ENCODE data around the gene NAT16.
A peak's percentile ranks its signal among the peaks of the same experiment; 100 is the strongest.
"Not testable (repeated sequence)": the region's sequence is repeated elsewhere in the genome, so short reads cannot be mapped to it uniquely, and the experiment has no call there.

The NAT16 gene

DNA sequence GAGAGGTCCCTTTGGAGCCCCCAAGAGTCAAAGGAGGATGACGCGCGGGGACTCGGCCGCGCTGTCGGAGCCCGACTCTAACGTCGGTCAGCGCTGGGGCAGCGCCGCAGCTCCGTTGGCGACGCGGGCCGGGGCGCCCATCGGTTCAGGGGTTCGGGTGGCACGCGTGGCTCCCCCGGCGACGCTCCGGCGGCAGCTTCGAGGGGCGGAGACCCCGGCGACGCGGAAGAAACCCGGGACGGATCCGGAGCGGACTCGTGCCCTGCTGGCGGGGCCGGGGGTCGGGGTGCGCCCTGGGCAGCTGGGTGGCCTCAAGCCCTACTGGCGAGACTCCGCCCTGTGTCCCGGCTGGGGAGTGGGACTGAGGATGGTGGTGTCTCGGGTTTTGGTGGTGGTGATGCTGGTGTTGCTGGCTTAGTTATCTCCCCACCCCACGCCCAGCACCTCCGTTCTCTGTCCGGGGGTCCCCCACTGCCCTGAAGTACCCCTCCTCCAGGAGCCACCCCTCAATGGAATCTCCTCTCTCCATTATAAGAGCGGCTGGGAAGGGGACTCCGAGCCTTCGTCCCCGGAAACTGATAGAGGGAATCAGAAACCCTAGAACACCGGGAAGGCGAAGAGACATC, at the start of gene NAT16:
Gene NAT16 (minus strand): TSS at position 164 of the 626 bp plus-strand sequence. CDS start 5,486 bp downstream, outside the sequence.
- no peak for DNase-seq (ENCODE audit: low read depth in 4 of 4, low spot score in 1 of 4)

DNA sequence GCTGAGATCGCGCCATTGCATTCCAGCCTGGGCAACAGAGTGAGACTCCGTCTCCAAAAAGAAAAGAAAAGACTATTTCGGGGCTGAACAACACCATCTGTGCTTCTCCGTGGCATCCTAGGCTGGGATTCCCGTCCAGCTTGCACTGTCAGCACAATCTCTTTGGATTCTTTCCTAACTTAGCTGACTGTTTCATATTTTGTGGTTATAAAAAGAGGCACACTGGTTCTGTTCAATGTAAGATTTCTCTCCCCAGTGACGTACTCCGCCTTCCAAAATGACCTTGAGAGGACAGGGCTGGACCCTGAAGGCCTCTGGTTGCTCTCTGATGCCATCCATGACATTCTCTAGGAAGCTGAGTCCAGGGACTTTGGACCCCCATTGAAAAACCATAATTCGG, 46.6 kb upstream of the NAT16 start:
- DNase-seq (ENCODE audit: low read depth in 4 of 4, low spot score in 1 of 4): no peak

DNA sequence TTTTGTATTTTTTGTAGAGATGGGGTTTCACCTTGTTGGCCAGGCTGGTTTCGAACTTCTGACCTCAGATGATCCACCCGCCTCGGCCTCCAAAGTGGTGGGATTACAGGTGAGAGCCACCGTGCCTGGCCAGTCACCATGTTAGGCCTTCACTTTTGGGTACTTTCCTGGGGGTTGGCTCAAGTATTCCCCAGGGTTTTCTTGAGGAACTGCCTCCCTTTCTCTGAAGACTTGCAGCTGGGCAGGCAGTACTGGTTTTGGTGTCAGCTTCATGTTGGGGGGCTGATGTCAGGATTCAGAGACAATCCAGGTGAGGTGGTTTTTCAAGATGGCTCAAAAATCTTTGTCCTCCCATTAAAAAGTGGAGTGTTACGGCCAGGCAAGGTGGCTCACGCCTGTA, 45.6 kb upstream of the NAT16 start:
- no peak for DNase-seq (ENCODE audit: low read depth in 4 of 4, low spot score in 1 of 4)

DNA sequence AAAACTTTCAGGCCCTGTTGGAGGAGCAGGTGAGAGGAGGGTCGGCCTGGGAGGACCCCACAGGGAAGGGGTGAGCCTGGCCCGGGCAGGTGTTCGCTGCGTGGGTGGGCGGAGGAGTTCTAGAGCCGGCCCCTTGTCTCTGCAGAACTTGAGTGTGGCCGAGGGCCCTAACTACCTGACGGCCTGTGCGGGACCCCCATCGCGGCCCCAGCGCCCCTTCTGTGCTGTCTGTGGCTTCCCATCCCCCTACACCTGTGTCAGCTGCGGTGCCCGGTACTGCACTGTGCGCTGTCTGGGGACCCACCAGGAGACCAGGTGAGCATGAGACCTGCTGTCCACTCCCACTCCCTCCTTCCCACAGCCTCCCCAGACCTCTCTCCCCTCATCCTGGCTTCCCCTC, 43.4 kb upstream of the NAT16 start:
- no peak for DNase-seq (ENCODE audit: low read depth in 4 of 4, low spot score in 1 of 4)

DNA sequence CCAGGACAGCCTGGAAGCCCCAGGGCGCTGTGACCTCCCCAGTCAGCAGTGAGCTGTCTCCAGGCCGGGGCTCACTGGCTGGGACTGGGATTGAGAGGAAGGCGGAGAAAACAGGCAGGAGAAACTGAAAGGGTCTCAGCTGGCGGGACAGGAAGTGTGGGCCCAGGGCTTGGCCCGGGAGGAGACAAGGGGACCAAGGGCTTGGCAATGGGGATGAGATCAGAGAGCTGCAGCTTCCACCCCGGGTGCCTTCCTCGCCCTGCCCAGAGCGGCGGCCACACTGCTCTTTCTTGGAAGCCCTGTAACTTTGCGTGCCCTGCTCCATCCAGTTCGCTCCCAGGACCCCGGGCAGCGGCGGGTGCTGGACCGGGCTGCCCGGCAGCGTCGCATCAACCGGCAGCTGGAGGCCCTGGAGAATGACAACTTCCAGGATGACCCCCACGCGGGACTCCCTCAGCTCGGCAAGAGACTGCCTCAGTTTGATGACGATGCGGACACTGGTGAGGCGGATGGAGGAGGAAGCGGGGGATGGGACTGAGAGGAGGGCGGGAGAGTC, 42.3 kb upstream of the NAT16 start:
- DNase-seq (ENCODE audit: low read depth in 4 of 4, low spot score in 1 of 4): no peak

DNA sequence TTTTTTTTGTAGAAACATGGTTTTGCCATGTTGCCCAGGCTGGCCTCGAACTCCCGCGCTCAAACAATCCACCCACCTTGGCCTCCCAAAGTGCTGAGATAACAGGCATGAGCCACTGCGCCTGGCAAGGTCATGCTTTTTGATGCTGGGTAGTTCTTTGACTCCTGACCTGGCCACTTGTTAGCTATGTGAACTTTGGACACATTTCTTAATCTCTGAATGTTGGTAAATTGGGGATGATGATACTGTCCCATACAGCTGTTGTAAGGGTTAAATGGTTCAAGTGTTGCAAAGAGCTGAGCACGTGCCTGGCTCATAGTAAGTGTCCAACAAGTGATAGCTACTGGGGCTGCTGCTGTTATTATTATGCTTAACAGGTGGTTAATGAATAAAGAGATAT, 40.2 kb upstream of the NAT16 start:
- no peak for DNase-seq (ENCODE audit: low read depth in 4 of 4, low spot score in 1 of 4)

DNA sequence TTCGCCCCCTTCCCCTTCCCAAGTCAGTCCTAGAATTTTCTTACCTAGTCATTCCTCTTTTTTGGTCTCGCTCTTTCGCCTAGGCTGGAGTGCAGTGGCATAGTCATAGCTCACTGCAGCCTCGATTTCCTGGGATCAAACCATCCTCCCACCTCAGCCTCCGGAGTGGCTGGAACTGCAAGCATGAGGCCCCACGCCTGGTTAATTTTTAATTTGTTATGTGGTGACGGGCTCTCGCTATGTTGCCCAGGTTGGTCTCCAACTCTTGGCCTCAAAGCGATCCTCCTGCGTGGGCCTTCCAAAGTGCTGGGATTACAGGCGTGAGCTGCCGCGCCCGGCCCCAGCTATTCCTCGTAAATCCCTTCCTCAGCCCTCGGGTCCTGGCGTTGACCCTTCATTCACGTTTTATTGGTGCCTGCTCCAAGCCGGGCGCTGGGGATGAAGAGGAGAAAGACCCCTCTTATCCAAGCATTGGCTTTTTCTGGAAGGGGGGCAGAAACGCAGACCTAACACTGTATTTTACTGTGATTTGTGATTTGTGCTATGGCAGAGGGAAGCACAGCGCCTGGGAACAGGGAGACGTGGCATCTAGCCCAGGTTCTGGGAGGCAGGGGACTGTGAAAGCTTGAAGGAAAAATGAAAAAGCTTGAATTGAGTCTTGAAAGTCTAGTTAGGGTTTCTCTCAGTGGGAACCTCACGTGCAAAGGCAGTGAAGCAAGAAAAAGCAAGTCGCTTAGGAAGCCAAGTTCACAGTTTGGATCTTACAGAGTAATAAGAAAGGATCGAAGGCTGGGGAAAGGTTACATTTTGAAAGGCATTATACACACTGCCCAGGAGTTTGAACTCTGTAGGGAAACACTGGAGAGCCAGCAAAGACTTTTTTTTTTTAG, 38.4 kb upstream of the NAT16 start:
- DNase-seq (ENCODE audit: low read depth in 4 of 4, low spot score in 1 of 4): no peak

DNA sequence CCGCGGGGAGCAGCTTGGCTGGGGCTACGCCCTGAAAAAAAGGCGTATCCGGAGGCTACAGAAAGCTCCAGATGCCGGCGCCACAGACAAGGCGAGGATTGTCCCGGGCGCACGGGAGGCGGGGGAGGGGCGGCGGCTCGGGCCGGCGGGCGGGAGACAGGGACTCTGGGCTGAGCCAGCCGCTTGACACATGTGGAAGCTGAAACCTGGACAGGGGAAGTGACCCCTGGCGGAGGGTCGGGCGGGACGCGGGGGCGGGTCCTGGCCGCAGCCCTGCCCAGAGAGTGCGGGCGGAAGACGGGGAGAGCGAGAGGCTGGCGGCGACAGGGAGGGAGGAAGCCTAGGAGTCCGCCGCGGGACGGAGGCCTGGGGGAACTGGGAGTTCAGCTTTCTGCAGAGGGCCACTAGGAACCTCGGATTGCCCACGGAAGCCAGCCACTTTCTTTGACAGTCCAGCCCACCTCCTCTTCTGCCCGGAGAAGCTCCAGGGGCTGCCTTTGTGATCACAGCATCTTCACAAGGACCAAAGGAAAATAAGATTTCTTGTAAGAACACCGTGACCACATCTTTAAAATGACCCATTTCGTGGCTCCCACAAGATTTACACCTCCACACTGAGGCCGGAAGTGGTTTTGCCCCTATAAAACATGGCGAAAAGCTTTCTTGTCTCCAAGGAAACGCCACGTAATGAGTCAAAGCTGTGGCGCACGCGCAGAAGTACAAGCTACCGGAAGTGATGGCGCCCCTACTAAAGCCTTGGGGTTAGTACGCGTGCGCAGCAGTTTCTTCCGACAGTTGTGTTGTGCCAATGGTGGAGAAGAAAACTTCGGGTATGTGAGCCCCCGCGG, 37.5 kb upstream of the NAT16 start, which contains the start of the genes PLOD3 and ZNHIT1:
Gene PLOD3 (minus strand): TSS at position 194 of the 848 bp plus-strand sequence. CDS start 307 bp downstream, outside the sequence.
Gene ZNHIT1 (plus strand): TSS at position 778 of the 848 bp plus-strand sequence. CDS start 31 bp downstream, at position 809.
- peak; percentile 88 to 96 (median 92) for DNase-seq (ENCODE audit: low read depth in 4 of 4, low spot score in 1 of 4)

DNA sequence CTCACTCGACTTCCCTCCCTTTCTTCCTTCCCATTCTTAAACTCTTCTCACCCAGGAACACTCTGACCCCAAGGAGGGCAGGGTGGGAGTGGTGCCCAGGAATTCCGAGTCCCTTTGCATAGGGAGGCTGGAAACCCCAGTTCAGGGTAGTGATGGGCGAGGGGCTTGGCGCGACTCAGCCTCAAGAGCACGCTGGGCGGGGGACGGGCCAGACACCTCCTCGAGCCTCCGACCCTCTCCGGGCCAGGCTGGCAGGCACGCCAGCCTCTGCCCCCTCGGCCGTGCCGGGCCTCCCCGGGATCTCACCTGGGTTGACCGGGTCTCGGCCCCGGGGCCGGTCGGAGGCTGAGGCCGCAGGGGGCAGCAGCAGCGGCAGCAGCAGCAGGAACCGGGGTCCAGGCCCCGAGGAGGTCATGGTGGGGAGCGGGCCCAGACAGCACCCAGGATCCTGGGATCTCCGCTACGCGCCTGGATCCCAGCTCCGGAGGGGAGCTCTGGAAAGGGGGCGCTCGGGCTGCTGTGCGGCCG, 36.8 kb upstream of the NAT16 start:
- no peak for DNase-seq (ENCODE audit: low read depth in 4 of 4, low spot score in 1 of 4)

DNA sequence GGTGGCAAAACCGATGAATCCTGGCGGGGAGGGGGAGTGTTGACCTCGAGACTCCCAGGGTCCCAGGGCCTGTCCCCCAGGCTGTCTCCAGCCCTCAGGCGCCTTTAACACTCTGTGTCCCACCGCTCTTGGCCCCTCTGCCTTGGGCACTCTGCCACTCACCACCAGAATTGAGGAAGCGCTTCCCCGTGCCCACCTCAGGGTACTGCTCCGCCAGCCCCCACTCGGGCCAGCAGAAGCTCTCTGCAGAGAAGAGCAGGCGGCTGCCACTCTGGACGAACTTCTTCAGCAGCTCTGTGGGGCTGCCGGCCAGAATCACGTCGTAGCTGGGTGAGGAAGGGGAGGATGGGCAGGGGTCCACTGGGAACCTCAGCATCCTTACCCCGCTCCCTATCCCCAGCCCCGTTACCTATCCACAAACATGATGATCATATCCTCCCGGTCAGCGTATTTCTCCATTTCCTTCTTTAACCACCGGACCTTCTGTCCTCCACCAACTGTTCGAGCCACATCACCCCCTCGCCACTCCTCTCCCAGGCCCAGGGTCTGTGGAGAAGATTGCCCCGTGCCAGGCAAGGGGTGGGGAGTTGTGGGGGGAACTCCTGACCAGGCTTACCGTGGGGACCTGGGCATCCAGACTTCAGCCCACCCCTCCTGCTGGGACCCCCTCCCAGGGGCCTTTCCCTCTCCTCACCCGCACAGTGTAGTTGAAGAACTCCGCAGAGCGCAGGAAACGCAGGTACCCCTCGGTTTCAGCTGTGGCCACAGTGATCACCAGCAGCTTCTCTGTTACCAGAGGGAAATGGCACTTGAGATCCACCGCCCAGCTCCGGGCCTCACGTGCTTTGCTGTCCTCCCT, 36.1 kb upstream of the NAT16 start:
- no peak for DNase-seq (ENCODE audit: low read depth in 4 of 4, low spot score in 1 of 4)

DNA sequence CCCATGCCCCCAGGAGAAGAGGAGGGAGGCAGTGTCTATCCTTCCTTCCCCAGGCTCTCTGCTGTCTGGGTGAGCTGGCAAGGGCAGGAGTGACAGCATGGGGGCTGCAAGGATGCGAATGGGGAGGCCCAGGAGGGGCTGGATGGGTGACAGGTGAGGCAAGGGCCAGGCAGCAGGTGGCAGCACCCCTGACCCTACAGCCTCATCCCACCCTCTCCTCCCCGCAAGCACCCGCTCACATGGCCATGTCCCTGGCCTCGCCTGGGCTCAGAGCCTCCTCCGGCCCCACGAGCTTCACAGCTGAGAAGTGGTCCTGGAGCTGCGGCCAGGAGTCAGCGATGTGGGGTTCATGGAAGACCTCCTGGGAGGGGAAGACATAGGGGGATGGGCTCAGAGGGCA, 31.9 kb upstream of the NAT16 start:
- no peak for DNase-seq (ENCODE audit: low read depth in 4 of 4, low spot score in 1 of 4)

DNA sequence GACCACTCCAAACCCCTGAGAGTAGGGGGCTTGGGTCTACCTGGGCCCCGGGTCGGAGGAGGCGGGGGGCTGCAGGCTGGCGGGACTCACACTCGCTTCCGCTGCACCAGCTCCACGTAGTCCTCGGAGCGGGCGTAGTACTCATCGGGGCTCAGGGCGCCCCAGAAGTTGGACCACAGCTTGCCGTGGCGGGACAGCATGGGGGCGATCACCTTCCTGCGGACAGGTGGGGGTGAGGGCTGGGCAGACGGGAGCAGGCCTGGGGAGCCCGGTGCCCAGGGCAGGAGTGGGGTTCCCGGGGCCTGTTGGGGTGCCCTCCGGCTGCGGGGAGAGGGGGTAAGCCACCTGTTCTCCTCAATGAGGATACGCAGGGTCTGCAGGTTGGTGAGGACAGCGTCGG, 31.4 kb upstream of the NAT16 start:
- DNase-seq (ENCODE audit: low read depth in 4 of 4, low spot score in 1 of 4): no peak

DNA sequence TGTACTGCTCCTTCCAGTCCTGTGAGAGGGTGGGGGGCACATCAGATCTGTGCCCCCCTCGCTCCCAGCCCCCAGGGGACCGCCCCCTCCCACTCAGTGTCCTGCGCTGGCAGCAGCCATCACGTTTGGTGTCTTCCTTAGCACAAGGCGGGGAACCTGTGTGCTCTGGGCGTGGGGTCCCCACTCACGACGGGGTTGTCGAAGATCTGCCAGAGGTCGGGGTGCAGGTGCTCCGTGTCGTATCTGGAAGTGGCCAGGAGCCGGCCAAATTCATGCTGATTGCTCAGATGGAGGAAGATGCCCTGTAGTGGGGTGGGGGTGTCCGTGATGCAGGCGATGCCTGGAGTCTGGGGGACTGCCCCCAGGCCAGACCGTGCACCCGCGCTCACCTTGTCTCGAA, 30.1 kb upstream of the NAT16 start:
- no peak for DNase-seq (ENCODE audit: low read depth in 4 of 4, low spot score in 1 of 4)

DNA sequence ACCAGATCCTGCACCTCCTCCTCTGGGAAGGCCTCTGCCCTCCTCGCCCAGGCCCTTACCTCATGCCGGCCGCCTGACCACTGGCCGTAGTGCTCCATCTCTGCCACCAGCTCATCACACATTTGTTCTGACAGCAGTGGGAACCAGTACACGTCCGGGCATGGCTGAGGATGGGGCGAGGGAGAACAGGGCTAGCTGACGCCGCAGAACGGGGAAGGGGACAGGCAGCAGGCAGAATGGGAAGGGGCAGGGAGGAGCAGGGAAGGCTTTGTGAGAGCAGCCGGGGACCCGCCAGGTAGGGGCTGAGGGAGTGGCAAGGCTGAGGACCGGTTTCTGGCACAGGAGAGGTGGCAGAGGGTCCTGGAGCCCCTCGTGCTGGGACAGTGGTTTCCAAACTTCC, 28.7 kb upstream of the NAT16 start:
- DNase-seq (ENCODE audit: low read depth in 4 of 4, low spot score in 1 of 4): no peak

DNA sequence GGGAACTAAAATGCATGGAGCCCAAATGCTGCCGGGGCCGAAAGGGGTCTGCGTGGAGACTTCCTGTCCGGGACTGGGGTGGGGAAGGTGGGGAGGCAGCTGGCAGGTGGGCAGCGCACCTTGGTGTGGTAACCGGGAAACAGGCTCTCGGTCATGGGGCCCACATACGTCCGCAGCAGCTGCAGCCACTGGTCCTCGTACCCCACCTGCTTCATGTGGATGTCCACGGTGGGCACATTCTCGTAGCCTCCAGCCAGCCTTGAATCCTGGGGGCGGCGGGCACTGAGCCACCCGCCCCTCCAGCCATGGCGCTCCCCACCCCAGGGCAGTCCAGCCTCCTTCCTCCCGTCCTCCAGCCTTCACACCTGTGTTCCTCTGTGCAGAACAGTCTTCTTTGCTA, 27.4 kb upstream of the NAT16 start:
- DNase-seq (ENCODE audit: low read depth in 4 of 4, low spot score in 1 of 4): no peak

DNA sequence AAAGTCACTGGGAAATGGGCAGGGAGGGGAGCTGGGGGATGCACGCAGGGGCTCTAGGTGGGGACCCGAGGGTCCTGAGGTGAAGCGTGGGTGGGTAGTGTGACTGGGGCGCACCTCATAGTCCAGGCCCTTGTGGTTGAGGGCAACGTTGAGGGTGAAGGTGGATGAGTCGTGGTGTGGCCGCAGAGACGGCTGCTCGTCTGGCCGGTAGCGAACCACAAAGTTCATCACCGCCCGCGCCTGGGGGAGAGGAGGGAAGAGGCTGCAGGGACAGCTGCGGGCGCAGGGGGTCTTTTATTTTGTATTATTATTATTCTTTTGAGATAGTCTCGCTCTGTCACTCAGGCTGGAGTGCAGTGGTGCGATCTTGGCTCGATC, 26.6 kb upstream of the NAT16 start:
- no peak for DNase-seq (ENCODE audit: low read depth in 4 of 4, low spot score in 1 of 4)

DNA sequence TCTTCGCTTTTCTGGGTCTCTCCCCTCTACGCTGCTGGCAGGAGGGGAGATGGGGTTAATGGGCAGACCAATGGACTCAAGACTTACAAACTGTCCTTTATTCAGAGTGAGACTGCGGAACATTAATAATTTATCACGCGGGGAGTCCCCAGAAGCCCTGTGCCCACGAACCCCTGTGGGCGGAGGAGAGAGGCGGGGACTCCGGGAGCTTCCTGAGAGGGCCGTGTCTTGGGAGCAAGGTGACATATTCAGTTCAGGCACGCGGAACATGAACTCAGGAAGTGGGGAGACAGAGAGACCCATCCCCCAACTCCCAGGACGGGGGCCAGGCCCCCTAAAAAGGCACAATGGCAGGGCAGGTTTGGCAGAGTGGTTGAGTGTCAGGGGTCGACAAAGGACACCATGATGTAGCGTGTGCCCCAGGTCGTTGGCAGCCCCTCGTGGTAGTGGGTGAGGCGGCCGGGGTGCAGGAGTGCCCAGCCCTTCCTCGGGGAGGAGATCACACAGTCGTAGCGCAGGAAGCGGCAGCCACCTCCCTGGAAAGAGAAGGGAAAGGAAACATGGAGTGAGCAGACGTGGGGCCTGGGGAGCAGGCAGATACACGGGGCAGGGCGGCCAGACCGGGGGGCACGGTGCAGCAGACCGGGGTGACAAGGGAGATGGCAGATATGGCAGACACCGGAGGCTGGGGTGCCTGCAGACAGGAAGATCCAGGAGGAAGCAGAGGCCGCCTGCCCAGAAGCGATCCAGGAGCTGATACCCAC, 26.0 kb upstream of the NAT16 start:
- no peak for DNase-seq (ENCODE audit: low read depth in 4 of 4, low spot score in 1 of 4)

DNA sequence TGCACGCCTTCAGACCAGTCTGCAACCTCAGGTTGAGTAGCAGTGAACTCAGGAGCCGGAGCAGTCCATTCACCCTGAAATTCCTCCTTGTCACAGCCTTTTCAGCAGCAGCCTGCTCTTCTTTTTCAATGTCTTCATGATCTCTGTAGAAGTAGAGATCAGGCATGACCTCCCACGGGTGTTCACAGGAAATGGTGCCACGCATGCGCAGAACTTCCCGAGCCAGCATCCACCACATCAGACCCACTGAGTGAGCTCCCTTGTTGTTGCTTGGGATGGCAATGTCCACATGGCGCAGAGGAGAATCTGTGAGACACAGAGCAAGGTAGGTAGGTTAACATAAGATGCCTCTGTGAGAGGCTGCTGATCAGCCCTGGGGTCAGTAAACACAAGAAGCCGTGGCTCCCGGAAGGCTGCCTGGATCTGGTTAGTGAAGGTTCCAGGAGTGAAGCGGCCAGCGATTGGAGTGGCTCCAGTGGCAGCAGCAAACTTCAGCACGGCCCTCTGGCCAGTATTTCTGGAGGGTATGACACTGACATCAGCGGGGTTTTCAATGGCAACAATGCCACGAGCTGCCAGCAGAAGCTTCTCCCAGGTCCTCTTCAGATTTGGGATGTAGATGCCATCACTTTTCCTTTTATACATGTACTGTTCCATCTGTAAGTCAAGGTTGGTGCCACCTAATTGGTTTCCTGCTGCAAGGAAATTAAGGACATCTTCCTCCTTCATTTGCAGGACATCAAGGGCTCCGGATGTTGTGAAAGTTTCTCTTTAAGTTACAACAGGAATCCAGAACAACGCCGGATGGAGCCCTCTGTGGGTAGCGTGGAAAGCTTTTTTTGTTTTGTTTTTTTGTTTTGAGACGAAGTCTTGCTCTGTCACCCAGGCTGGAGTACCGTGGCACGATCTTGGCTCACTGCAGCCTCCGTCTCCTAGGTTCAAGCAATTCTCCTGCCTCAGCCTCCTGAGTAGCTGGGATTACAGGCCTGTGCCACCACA, 23.9 kb upstream of the NAT16 start:
- DNase-seq (ENCODE audit: low read depth in 4 of 4, low spot score in 1 of 4): not testable (repeated sequence)
